ENCODE results near the gene SRD5A3.

Gene SRD5A3

GRCh38 chr4:55345980-55346850 is at the start of gene SRD5A3:
SRD5A3 (plus strand) TSS chr4:55346242; CDS start chr4:55346337, 95 bp downstream.
- Mint-ChIP-seq H3K4me1 (ENCODE audit: low read depth) (peaks cover 31% of the 10 kb centered on the region), H3K36me3 (ENCODE audit: low read depth) (no peaks in the 10 kb centered on the region), H3K27ac (peak within 1 kb of the TSS; percentile 87), H3K4me3 (peak within 1 kb of the TSS; percentile 87), H3K9me3 (no peaks in the 10 kb centered on the region), H3K27me3 (no peaks in the 10 kb centered on the region)

GRCh38 chr4:55297346-55297745 is 48.7 kb upstream of the SRD5A3 start:
- Mint-ChIP-seq H3K4me1 (ENCODE audit: low read depth) (no peaks in the 10 kb centered on the region), H3K9me3 (no peaks in the 10 kb centered on the region), H3K4me3 (no peak overlapping the region), H3K27ac (no peak overlapping the region), H3K27me3 (peaks cover 13% of the 10 kb centered on the region), H3K36me3 (ENCODE audit: low read depth) (no peaks in the 10 kb centered on the region)

GRCh38 chr4:55303760-55304165 is 42.3 kb upstream of the SRD5A3 start:
- peaks cover 17% of the 10 kb centered on the region for H3K27me3 Mint-ChIP-seq
- no peak overlapping the region for H3K27ac Mint-ChIP-seq
- H3K4me3 Mint-ChIP-seq: no peak overlapping the region
- H3K4me1 Mint-ChIP-seq (ENCODE audit: low read depth): no peaks in the 10 kb centered on the region
- no peaks in the 10 kb centered on the region for H3K36me3 Mint-ChIP-seq (ENCODE audit: low read depth)
- H3K9me3 Mint-ChIP-seq: no peaks in the 10 kb centered on the region

- H3K27ac Mint-ChIP-seq: no peak overlapping the region
- peaks cover 17% of the 10 kb centered on the region for H3K27me3 Mint-ChIP-seq
- no peaks in the 10 kb centered on the region for H3K4me1 Mint-ChIP-seq (ENCODE audit: low read depth)
- H3K36me3 Mint-ChIP-seq (ENCODE audit: low read depth): no peaks in the 10 kb centered on the region
- H3K4me3 Mint-ChIP-seq: no peak overlapping the region
- no peaks in the 10 kb centered on the region for H3K9me3 Mint-ChIP-seq
Measured at GRCh38 chr4:55304303-55304702, 41.7 kb upstream of the SRD5A3 start.

- Mint-ChIP-seq H3K4me1 (ENCODE audit: low read depth) (no peaks in the 10 kb centered on the region), H3K9me3 (no peaks in the 10 kb centered on the region), H3K4me3 (no peak overlapping the region), H3K36me3 (ENCODE audit: low read depth) (no peaks in the 10 kb centered on the region), H3K27ac (no peak overlapping the region), H3K27me3 (peaks cover 8% of the 10 kb centered on the region)
Measured at GRCh38 chr4:55308071-55308470, 38.0 kb upstream of the SRD5A3 start.

- no peaks in the 10 kb centered on the region for H3K9me3 Mint-ChIP-seq
- H3K4me1 Mint-ChIP-seq (ENCODE audit: low read depth): peaks cover 6% of the 10 kb centered on the region
- no peak overlapping the region for H3K4me3 Mint-ChIP-seq
Measured at GRCh38 chr4:55311792-55312488, 34.1 kb upstream of the SRD5A3 start.

GRCh38 chr4:55312489-55313101 is 33.4 kb upstream of the SRD5A3 start:
- Mint-ChIP-seq H3K4me3 (no peak overlapping the region), H3K27me3 (peaks cover 3% of the 10 kb centered on the region), H3K4me1 (ENCODE audit: low read depth) (peaks cover 10% of the 10 kb centered on the region), H3K36me3 (ENCODE audit: low read depth) (no peaks in the 10 kb centered on the region), H3K27ac (no peak overlapping the region), H3K9me3 (peaks cover 3% of the 10 kb centered on the region)

More at GRCh38 chr4:55311792-55312488, 34.1 kb upstream of the SRD5A3 start:
- H3K36me3 Mint-ChIP-seq (ENCODE audit: low read depth): no peaks in the 10 kb centered on the region
- peaks cover 3% of the 10 kb centered on the region for H3K27me3 Mint-ChIP-seq
- no peak overlapping the region for H3K27ac Mint-ChIP-seq

- Mint-ChIP-seq H3K9me3 (peaks cover 3% of the 10 kb centered on the region), H3K4me1 (ENCODE audit: low read depth) (peaks cover 27% of the 10 kb centered on the region), H3K27me3 (peaks cover 3% of the 10 kb centered on the region), H3K4me3 (no peak overlapping the region), H3K36me3 (ENCODE audit: low read depth) (no peaks in the 10 kb centered on the region), H3K27ac (no peak overlapping the region)
Measured at GRCh38 chr4:55314141-55314820, 31.8 kb upstream of the SRD5A3 start.

- Mint-ChIP-seq H3K4me1 (ENCODE audit: low read depth) (peaks cover 41% of the 10 kb centered on the region), H3K9me3 (peaks cover 3% of the 10 kb centered on the region), H3K36me3 (ENCODE audit: low read depth) (no peaks in the 10 kb centered on the region), H3K27me3 (peaks cover 3% of the 10 kb centered on the region), H3K4me3 (peak overlapping the region; percentile 40), H3K27ac (peak overlapping the region; percentile 74)
Measured at GRCh38 chr4:55318175-55319129, 27.6 kb upstream of the SRD5A3 start.

GRCh38 chr4:55321707-55322264 is 24.3 kb upstream of the SRD5A3 start:
- Mint-ChIP-seq H3K27me3 (peaks cover 6% of the 10 kb centered on the region), H3K9me3 (peaks cover 3% of the 10 kb centered on the region), H3K36me3 (ENCODE audit: low read depth) (no peaks in the 10 kb centered on the region), H3K27ac (no peak overlapping the region), H3K4me1 (ENCODE audit: low read depth) (peaks cover 36% of the 10 kb centered on the region), H3K4me3 (no peak overlapping the region)

- Mint-ChIP-seq H3K9me3 (no peaks in the 10 kb centered on the region), H3K27ac (no peak overlapping the region), H3K4me1 (ENCODE audit: low read depth) (peaks cover 24% of the 10 kb centered on the region), H3K4me3 (no peak overlapping the region), H3K36me3 (ENCODE audit: low read depth) (no peaks in the 10 kb centered on the region), H3K27me3 (peaks cover 10% of the 10 kb centered on the region)
Measured at GRCh38 chr4:55323375-55323774, 22.7 kb upstream of the SRD5A3 start.

GRCh38 chr4:55326629-55327028 is 19.4 kb upstream of the SRD5A3 start:
- no peaks in the 10 kb centered on the region for H3K36me3 Mint-ChIP-seq (ENCODE audit: low read depth)
- H3K27me3 Mint-ChIP-seq: peaks cover 15% of the 10 kb centered on the region
- no peak overlapping the region for H3K4me3 Mint-ChIP-seq
- H3K9me3 Mint-ChIP-seq: peaks cover 4% of the 10 kb centered on the region
- H3K27ac Mint-ChIP-seq: no peak overlapping the region
- H3K4me1 Mint-ChIP-seq (ENCODE audit: low read depth): peaks cover 5% of the 10 kb centered on the region

- Mint-ChIP-seq H3K36me3 (ENCODE audit: low read depth) (no peaks in the 10 kb centered on the region), H3K27ac (no peak overlapping the region), H3K4me1 (ENCODE audit: low read depth) (no peaks in the 10 kb centered on the region), H3K27me3 (peaks cover 15% of the 10 kb centered on the region), H3K9me3 (peaks cover 4% of the 10 kb centered on the region), H3K4me3 (no peak overlapping the region)
Measured at GRCh38 chr4:55329012-55329411, 17.0 kb upstream of the SRD5A3 start.

Measured in stimulated activated naive CD8-positive, alpha-beta T cell treated with anti-CD3 and anti-CD28 coated beads, Interleukin-15, Interleukin-2, amounts not matched to agents 100 ng/mL and 50 ng/mL, for 24 hours (primary cell).